Superior temporal gyrus (tissue), 1 donor: Measurements from ENCODE around the gene GABRB2.
"Not testable (repeated sequence)": the region's sequence is repeated elsewhere in the genome, so short reads cannot be mapped to it uniquely, and the experiment has no call there.

Source experiments
- DNase-seq: peaks from one replicate; pipeline ENCODE4 v3.0.0-alpha.2; 2016; ENCODE audit errors: extremely low spot score

Gene GABRB2

DNA sequence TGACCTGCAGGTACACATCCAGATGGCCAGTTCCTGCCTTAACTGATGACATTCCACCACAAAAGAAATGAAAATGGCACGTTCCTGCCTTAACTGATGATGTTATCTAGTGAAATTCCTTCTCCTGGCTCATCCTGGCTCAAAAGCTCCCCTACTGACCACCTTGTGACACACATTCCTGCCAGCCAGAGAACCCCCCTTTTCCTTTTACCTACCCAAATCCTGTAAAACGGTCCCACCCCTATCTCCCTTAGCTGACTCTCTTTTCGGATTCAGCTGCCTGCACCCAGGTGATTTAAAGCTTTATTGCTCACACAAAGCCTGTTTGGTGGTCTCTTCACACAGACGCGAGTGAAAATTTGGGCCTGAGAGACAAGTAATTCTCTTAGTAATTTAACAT, 300.7 kb downstream of the GABRB2 start:
- not testable (repeated sequence) for DNase-seq
